Measurements from ENCODE around the gene KRIT1. TPM values are rescaled to one million over a fixed set of nuclear protein-coding genes. Genes with fewer than 3 reads are reported as not detected.

KRIT1 gene
- total and polyA plus RNA-seq, 2 experiments from 2014 or later: 29.5 to 29.7 TPM

DNA sequence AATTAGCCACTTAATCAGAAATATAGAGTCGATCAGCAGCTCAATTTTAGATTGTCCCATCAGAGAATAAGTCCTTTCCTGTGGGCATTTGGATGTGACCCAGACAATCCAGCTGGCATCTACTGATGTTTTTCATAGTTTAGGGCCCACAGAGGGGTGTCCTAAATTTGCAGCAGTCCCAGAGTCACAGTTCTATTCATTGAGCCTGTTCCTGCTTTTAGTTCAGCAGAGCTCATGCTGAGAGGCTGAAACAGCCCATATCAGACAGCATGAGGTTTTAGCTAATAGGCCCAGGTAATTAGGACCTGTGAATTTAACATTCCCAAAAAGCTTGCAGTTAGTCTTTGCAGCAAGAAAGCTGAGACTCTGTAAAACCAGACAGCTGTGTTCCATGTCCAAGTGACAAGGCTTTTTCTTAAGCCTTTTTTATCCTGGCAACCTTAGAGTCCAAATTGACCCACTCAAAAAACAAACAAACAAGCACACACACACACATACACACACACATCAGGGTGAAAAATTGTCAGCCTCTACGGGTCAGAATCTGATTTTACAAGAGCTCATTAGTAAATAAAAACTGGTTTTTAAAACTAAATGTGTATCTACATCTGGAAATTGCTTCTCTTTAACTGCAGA lies 33.8 kb upstream of the KRIT1 start:
- DNase-seq: no peak
- TF ChIP-seq EZH2phosphoT487 (IDR thresholded peaks at IDR 0.05; ENCODE audit: insufficient read depth, low read depth): no peak
- no peak for TF ChIP-seq EZH2 (IDR thresholded peaks at IDR 0.05; ENCODE audit: insufficient read depth, poor library complexity, severe bottlenecking)
- Histone ChIP-seq H3K4me1 (ENCODE audit: insufficient read depth) (no peaks in the 10 kb centered on the region), H3K4me3 (no peak overlapping the region), H2AFZ (no peak overlapping the region), H4K20me1 (ENCODE audit: insufficient read depth) (no peaks in the 10 kb centered on the region), H3K9me3 (ENCODE audit: low read depth) (no peaks in the 10 kb centered on the region), H3K27me3 (replicated peaks; ENCODE audit: insufficient read depth) (no peaks in the 10 kb centered on the region), H3F3A (ENCODE audit: insufficient read depth) (no peaks in the 10 kb centered on the region), H3K27ac (no peak overlapping the region), H3K79me2 (ENCODE audit: insufficient read depth) (peaks cover 100% of the 10 kb centered on the region), H3K36me3 (ENCODE audit: low read depth) (no peaks in the 10 kb centered on the region), H3K4me2 (ENCODE audit: unreplicated experiment) (no peak overlapping the region), H3K9me2 (ENCODE audit: insufficient read depth) (no peaks in the 10 kb centered on the region), H3K9ac (no peak overlapping the region)
- in situ Hi-C loops (cut with MboI): no loop called here
- WGBS, 2 experiments (ENCODE audit: low coverage in 1 of 2, low lambda C conversion rate in 2 of 2, missing lambda C conversion rate in 2 of 2): 77 to 78% methylated on average over 2 of the region's 2 CpGs

DNA sequence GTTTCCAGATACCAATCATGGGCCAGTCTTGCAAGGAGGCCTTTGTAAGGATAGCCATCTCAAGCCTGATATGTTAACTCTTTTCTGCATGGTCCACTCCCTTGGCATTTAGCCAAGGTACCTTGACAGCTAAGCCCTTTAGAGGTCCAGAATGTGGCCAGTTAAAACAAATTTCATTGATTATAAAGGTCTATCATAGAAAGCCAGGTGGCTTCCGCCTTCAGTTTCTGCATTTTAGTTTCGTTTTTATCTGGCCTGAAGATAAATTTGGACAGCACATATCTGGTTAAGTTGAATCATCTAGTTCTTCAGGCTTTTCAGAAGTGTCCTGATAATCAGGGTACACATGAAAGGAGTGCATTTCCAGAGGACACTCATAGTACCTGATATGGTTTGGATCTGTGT lies 30.7 kb upstream of the KRIT1 start:
- no peak overlapping the region for H3K27ac ChIP-seq
- H3F3A ChIP-seq (ENCODE audit: insufficient read depth): no peaks in the 10 kb centered on the region
- no peaks in the 10 kb centered on the region for H3K4me1 ChIP-seq (ENCODE audit: insufficient read depth)
- H3K4me2 ChIP-seq (ENCODE audit: unreplicated experiment): no peak overlapping the region
- H3K9ac ChIP-seq: no peak overlapping the region
- H3K79me2 ChIP-seq (ENCODE audit: insufficient read depth): peaks cover 100% of the 10 kb centered on the region
- 96 to 98% methylated on average over 2 of the region's 2 CpGs for WGBS, 2 experiments (ENCODE audit: low coverage in 1 of 2, low lambda C conversion rate in 2 of 2, missing lambda C conversion rate in 2 of 2)
- 0 out of 2 replicates have a peak, but pooled peaks cover 9% of the 10 kb centered on the region for H4K20me1 ChIP-seq (ENCODE audit: insufficient read depth)
- in situ Hi-C loops (cut with MboI): no loop called here
- no peak overlapping the region for H3K4me3 ChIP-seq
- no peaks in the 10 kb centered on the region for H3K36me3 ChIP-seq (ENCODE audit: low read depth)
- H3K9me3 ChIP-seq (ENCODE audit: low read depth): no peaks in the 10 kb centered on the region
- H3K9me2 ChIP-seq (ENCODE audit: insufficient read depth): no peaks in the 10 kb centered on the region
- no peaks in the 10 kb centered on the region for H3K27me3 ChIP-seq (replicated peaks; ENCODE audit: insufficient read depth)
- no peak for DNase-seq
- no peak overlapping the region for H2AFZ ChIP-seq
- no peak for TF ChIP-seq EZH2 (IDR thresholded peaks at IDR 0.05; ENCODE audit: insufficient read depth, poor library complexity, severe bottlenecking)
- TF ChIP-seq EZH2phosphoT487 (IDR thresholded peaks at IDR 0.05; ENCODE audit: insufficient read depth, low read depth): no peak

GRCh38 chr7:92275327-92275726 lies 29.6 kb upstream of the KRIT1 start:
- WGBS, 2 experiments (ENCODE audit: low coverage in 1 of 2, low lambda C conversion rate in 2 of 2, missing lambda C conversion rate in 2 of 2): 98 to 99% methylated on average over 4 of the region's 4 CpGs
- in situ Hi-C loops (cut with MboI): no loop called here
- 0 out of 2 replicates have a peak, but pooled peaks cover 9% of the 10 kb centered on the region for H4K20me1 ChIP-seq (ENCODE audit: insufficient read depth)
- H3K4me1 ChIP-seq (ENCODE audit: insufficient read depth): no peaks in the 10 kb centered on the region
- no peaks in the 10 kb centered on the region for H3K9me3 ChIP-seq (ENCODE audit: low read depth)
- no peak for DNase-seq
- no peak overlapping the region for H3K27ac ChIP-seq
- no peak overlapping the region for H3K4me2 ChIP-seq (ENCODE audit: unreplicated experiment)
- H3K4me3 ChIP-seq: no peak overlapping the region
- H3K36me3 ChIP-seq (ENCODE audit: low read depth): no peaks in the 10 kb centered on the region
- H3K27me3 ChIP-seq (replicated peaks; ENCODE audit: insufficient read depth): no peaks in the 10 kb centered on the region
- H3K9me2 ChIP-seq (ENCODE audit: insufficient read depth): no peaks in the 10 kb centered on the region
- no peaks in the 10 kb centered on the region for H3F3A ChIP-seq (ENCODE audit: insufficient read depth)
- peaks cover 100% of the 10 kb centered on the region for H3K79me2 ChIP-seq (ENCODE audit: insufficient read depth)
- no peak for TF ChIP-seq EZH2 (IDR thresholded peaks at IDR 0.05; ENCODE audit: insufficient read depth, poor library complexity, severe bottlenecking)
- no peak for TF ChIP-seq EZH2phosphoT487 (IDR thresholded peaks at IDR 0.05; ENCODE audit: insufficient read depth, low read depth)
- H3K9ac ChIP-seq: no peak overlapping the region
- H2AFZ ChIP-seq: no peak overlapping the region

- Histone ChIP-seq H3K9me2 (ENCODE audit: insufficient read depth) (no peaks in the 10 kb centered on the region), H3K4me3 (no peak overlapping the region), H3K27ac (no peak overlapping the region), H3K27me3 (replicated peaks; ENCODE audit: insufficient read depth) (no peaks in the 10 kb centered on the region), H3F3A (ENCODE audit: insufficient read depth) (0 out of 2 replicates have a peak, but pooled peaks cover 18% of the 10 kb centered on the region), H3K4me1 (ENCODE audit: insufficient read depth) (peaks cover 8% of the 10 kb centered on the region; the same call in 1 of the 2 replicates), H3K9me3 (ENCODE audit: low read depth) (no peaks in the 10 kb centered on the region), H2AFZ (no peak overlapping the region), H3K79me2 (ENCODE audit: insufficient read depth) (peaks cover 100% of the 10 kb centered on the region), H3K36me3 (ENCODE audit: low read depth) (no peaks in the 10 kb centered on the region), H3K9ac (no peak overlapping the region), H4K20me1 (ENCODE audit: insufficient read depth) (peaks cover 9% of the 10 kb centered on the region; the same call in 1 of the 2 replicates), H3K4me2 (ENCODE audit: unreplicated experiment) (no peak overlapping the region)
- TF ChIP-seq EZH2phosphoT487 (IDR thresholded peaks at IDR 0.05; ENCODE audit: insufficient read depth, low read depth) (no peak), EZH2 (IDR thresholded peaks at IDR 0.05; ENCODE audit: insufficient read depth, poor library complexity, severe bottlenecking) (no peak)
- in situ Hi-C loops (cut with MboI): no loop called here
- 52 to 68% methylated on average over 1 of the region's 1 CpG for WGBS, 2 experiments (ENCODE audit: low coverage in 1 of 2, low lambda C conversion rate in 2 of 2, missing lambda C conversion rate in 2 of 2)
- no peak for DNase-seq
Observed at GRCh38 chr7:92268921-92269320, 23.2 kb upstream of the KRIT1 start.
